HG02798 (cell line): ENCODE results near the gene LHPP.

Source experiments
- ATAC-seq: cut with Tn5 transposase; IDR thresholded peaks from one replicate; pipeline ENCODE4 v1.9.1; 2021; ENCODE audit warnings: mild to moderate bottlenecking; ENCODE audit not compliant: unreplicated experiment, poor library complexity

The LHPP gene

GRCh38 chr10:124493214-124493882 lies 31.7 kb downstream of the LHPP start:
- ATAC-seq = no peak

DNA sequence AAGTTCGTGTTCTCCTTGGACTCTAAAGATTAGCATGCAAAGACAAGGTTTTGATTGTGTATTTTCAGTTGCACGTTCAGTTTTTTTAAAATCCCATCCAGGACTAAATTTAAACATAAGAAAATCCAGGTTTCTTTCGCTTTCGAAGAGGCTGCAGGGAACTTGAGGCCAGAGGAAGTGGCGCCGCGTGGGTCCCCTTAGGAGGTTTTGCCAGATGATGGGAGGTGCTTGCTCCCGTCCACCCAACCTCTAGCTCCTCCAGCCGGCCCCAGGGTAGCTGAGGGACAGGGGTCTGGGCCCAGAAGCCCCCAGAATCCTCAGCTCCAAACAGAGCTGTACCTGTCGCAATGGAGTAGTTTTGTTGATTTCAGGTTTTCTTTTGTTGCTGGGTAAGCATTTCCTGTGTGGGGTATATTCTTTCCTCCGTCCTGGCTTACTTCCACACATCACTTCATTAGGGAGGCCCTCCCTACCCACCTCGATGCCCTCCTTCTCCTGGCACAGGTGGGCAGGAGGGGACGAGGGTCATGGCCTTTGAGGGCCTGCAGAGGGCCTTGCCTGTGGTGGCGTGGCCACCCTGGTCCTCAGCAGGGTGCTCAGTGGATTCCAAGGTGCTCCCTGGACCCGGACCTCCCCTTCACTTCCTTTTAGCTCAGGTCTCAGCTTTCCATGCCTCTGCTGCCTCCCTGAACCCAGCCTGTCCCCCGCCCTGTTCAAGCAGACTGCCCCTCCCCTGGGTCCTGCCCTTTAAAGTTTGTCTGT lies 32.6 kb downstream of the LHPP start:
- no peak for ATAC-seq

DNA sequence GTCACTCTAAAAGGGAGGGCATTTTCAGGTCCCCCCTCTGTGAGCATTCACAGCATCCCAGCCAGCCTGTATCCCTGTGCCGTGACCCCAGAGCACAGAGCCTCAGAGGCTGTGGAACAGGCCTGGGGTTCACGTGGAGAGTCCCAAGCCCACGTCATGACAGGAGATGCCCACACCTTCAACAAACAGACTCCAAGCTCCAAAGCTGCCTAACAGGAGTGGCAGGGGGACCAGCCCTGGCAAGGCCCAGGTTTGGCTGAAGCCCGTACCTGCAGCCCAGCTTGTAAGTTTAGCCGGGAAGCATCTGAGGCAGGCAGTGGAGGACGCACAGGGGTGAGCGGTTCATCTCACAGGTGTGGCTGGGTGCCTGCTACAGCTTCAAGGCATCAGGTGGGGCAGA lies 33.5 kb downstream of the LHPP start:
- ATAC-seq = no peak

GRCh38 chr10:124495725-124496124 lies 34.1 kb downstream of the LHPP start:
- ATAC-seq = no peak

DNA sequence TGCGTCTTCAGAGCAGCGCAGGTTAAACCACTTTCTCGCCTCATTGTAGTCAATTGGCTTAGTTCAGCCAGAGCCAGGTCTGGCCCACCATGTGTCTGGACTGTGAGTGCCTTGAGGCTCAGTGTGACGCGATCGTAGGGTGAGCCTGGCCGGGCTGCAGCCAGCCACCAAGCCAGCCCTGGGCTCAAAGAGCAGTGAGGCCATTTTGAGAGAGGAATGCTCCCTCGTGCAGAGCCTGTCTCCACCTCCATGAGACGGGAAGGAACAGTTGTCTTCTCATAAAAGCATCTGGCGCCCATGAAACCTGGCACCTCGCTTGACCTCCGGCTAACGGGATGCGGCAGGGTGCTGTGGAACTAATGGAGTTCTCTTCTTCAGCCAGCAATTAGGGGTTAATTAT lies 34.5 kb downstream of the LHPP start:
- ATAC-seq = no peak

DNA sequence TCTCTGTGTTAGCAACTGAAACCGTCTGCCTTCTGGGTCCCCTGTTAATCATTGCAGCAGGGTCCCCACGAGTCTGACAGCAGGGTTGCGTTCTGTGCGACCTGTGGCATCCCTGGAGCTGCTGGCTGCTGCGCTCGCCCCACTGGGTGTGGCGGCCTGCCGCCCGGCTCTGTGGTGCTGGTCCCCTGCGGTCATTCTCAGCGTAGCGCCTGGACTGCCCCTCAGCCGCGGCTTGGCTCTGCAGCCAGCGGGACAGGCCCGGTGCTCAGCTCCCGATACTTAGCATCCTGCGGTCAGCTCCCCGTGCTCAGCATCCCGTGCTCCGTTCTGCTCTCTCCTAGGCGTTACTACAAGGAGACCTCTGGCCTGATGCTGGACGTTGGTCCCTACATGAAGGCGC lies 35.0 kb downstream of the LHPP start:
- no peak for ATAC-seq

DNA sequence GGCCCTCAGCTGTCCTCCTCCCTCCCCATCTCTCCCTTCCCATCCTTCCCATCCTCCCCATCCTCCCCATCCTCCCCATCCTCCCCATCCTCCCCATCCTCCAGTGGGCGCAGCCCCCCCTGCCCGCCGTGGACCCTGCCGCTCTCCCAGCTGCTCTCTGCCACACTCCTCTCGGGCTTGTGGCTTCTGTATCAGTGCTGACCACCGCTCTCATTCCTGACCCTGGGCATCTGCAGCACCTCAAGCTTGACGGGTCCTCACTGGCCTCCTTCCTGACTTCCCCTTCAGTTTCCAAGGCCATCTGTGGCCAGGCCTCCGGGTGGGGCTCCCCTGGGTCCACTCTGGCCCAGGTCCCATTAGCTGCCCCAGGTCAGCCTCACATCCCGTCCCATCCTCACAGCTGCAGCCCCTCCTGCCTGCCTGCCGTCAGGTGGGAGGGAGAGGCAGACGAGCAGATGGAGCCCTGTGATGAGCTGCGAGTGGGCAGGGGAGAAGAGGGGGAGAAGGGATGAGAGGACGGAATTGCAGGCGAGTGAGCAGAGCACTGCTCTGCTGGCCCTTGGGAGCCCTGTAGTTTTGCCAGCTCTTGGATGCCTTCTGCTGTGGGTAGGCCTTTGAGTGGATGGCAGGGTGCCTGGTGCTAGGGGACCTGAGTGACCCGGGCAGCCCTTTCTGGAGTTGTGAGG lies 35.7 kb downstream of the LHPP start:
- ATAC-seq = no peak

- ATAC-seq = no peak
These were observed 36.4 kb downstream of the LHPP start for GRCh38 chr10:124498056-124498455.

- ATAC-seq = no peak
These were observed 39.1 kb downstream of the LHPP start for GRCh38 chr10:124500757-124501156.

DNA sequence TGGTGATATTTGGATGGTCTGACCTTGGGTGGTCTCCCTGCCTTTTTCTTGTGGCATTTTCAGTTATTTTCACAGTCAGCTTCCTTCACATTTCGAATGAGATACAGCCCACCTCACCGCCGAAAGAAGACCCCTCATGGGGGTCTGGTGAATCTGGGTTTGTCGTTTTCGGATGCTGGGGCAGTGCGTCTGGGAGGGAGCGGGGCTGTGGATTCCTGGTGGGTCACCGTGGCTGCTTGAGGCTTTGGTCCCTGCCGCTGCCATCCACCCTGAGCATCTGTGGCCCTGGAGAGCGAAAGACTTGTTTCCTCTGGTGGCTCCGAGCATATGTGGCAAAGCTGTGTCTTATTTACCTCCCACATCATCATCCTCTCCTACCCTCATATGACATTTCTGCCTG lies 43.1 kb downstream of the LHPP start:
- ATAC-seq = no peak

DNA sequence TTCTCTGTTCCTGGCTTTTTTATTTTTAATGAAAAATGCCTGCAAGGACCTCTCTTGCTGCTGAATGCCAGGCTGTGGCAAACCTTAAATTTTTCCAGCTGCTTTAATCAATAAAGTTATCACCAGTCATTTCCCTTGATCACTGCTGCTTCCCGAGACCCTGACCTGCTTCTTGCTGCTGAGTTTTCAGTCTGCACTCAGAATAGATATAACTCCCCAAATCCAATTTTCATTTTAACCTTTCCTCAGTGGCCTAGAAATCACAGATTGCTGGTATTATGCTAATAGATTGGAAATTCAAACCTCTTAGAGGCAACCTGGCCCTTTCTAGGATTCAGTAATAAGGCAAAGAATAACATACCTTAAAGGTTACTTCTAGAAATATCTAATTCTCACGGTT lies 43.7 kb downstream of the LHPP start:
- ATAC-seq = no peak

GRCh38 chr10:124508070-124508667 lies 46.5 kb downstream of the LHPP start:
- ATAC-seq = no peak

DNA sequence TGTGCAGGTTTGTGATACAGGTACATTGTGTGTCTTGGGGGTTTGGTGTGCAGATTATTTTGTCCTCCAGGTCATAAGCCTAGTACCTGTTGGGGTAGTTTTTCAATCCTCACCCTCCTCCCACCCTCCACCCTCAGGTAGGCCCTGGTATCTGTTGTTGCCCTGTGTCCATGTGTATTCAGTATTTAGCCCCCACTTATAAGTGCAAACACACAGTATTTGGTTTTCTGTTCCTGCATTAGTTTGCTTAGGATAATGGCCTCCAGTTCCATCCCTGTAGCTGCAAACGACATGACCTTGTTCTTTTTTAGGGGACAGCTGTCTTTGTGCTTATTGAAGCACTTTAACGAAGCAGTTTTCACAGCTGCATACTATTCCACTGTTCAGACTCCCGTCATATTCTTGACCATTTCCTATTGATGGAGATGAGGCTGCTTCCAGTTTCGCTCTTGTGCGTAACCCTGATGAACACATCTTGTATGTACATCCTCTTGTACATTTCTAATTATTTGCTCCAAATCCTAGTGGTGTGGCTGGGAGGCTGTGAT lies 47.4 kb downstream of the LHPP start:
- no peak for ATAC-seq

DNA sequence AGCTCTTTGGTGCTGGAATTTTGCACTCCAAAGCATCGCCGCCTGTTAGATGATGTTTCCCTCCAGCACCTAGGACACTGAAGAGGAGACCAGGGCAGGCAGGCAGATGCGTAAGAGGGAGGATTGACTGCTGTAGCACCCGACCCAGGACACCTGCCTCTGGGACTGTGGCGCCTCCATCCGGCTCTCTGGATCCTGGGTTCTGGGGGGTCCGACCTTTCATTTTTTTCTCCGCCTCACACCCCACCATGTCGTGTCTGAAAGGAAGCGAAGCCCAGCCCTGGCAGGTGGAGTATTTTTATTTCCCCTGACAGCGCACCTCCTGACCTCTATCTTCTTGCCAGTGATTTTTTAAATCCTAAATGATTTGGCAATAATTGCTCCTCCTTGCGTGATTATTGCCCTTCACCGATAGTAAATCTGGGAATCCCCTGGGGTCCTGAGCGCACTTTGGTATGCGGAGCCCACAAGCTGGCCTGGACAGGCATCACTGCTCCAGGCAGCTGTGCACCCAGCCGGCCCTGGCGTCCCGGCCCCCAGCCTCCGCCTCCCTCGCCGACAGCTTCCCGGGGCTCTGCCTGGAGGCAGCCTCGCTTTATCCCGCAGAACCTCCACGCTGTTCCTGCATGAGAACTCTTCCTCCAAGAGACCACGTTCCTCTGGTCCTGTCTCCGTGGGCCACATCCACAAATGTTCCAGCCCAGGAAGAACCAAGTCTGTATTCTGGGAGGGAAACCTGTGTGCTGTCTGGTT lies 48.4 kb downstream of the LHPP start:
- no peak for ATAC-seq

DNA sequence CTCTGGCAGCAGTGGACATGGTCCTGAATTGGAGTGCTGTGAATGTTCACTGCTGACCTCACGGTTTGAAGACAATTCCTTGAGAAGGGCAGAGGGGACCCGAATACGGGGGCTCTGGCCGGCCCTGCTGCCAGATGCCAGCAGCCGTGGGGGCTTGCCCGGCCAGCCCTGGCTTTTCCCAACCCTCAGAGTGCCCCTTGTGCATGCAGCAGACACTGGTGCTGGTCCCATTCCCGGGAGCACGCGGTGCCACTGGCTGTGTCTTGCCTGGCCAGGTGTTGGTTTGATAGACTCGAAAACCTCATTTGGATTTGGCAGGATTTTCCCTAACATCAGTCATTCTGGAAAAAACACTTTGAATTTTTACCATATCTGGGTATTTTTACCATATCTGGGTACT lies 49.1 kb downstream of the LHPP start:
- ATAC-seq = no peak

GRCh38 chr10:124511205-124512039 lies 49.8 kb downstream of the LHPP start:
- no peak for ATAC-seq

DNA sequence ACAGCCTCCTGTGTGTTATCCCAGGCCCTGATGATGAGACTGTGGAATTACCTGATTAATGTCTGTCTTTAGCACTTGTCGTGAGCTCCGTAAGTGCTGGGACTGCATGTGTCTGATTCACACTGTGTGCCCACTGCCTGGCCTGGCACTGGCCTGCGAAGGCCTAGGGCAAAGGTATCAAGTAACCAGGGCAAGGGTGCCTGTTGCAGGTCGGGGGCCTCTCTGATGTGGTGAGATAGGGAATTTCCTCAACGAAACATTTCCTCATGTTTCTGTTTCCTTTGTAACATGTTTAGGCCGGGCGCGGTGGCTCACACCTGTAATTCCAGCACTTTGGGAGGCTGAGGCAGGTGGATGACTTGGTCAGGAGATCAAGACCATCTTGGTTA lies 50.4 kb downstream of the LHPP start:
- ATAC-seq = no peak

GRCh38 chr10:124512600-124512999 lies 51.0 kb downstream of the LHPP start:
- ATAC-seq = no peak

GRCh38 chr10:124515244-124515970 lies 53.8 kb downstream of the LHPP start:
- ATAC-seq = no peak
